Keratinocyte (primary cell): ENCODE data around the gene HBQ1. TPM values are rescaled to one million over a fixed set of nuclear protein-coding genes. Genes with fewer than 3 reads are reported as not detected.
"Not testable (repeated sequence)": the region's sequence is repeated elsewhere in the genome, so short reads cannot be mapped to it uniquely, and the experiment has no call there.

Experiments
- DNase-seq: peaks from one replicate; pipeline ENCODE4 v3.0.0-alpha.2; 2011; ENCODE audit warnings: low read depth, missing footprints, low spot score
- FAIRE-seq: peaks from 2 replicates; lab custom pipeline; 2011; peaks lifted over from hg19 to GRCh38; lab: Jason Lieb, UNC
- H2AFZ ChIP-seq: 2 replicates; pipeline ENCODE4 v1.6.0; 2012; ENCODE audit warnings: low read length, control low read depth, inconsistent platforms; ENCODE audit not compliant: control insufficient read depth
- H3K27ac ChIP-seq: 2 replicates; pipeline ENCODE4 v1.5.1; 2011; ENCODE audit warnings: low read length; ENCODE audit not compliant: control insufficient read depth, insufficient read depth
- H3K27me3 ChIP-seq: 3 replicates; pipeline ENCODE4 v1.6.0; 2011; ENCODE audit warnings: low read length; ENCODE audit not compliant: control insufficient read depth, insufficient read depth; ENCODE audit errors: extremely low read depth
- H3K36me3 ChIP-seq, 2 experiments: 2 replicates in 1 of 2; 3 replicates in 1 of 2; pipeline ENCODE4 v1.5.1; 2011; ENCODE audit warnings: low read length in 2 of 2, mild to moderate bottlenecking in 1 of 2; ENCODE audit not compliant: control insufficient read depth in 2 of 2, insufficient read depth in 2 of 2; ENCODE audit errors: extremely low read depth in 1 of 2
- H3K4me1 ChIP-seq: 3 replicates; pipeline ENCODE4 v1.5.1; 2011; ENCODE audit warnings: low read length; ENCODE audit not compliant: control insufficient read depth, insufficient read depth; ENCODE audit errors: extremely low read depth
- H3K4me2 ChIP-seq: 3 replicates; pipeline ENCODE4 v1.6.0; 2011; ENCODE audit warnings: low read depth, low read length; ENCODE audit not compliant: control insufficient read depth, insufficient read depth; ENCODE audit errors: extremely low read depth
- H3K4me3 ChIP-seq, 3 experiments: fragments of 200-600 bp in 1 of 3; sonication (generic) in 1 of 3; 2 replicates in 2 of 3; 3 replicates in 1 of 3; pipeline ENCODE4 v1.5.1; 2011 to 2016; ENCODE audit warnings: low read length in 3 of 3, mild to moderate bottlenecking in 3 of 3, control low read depth in 2 of 3, inconsistent platforms in 1 of 3, low read depth in 1 of 3, mixed read lengths in 1 of 3, mixed run types in 1 of 3, moderate library complexity in 1 of 3; ENCODE audit not compliant: control insufficient read depth in 2 of 3, insufficient read depth in 2 of 3; ENCODE audit errors: extremely low read depth in 1 of 3
- H3K79me2 ChIP-seq: 2 replicates; pipeline ENCODE4 v1.6.0; 2012; ENCODE audit warnings: low read length; ENCODE audit not compliant: control insufficient read depth, insufficient read depth
- H3K9ac ChIP-seq: 3 replicates; pipeline ENCODE4 v1.6.0; 2011; ENCODE audit warnings: low read length; ENCODE audit not compliant: control insufficient read depth, insufficient read depth; ENCODE audit errors: extremely low read depth
- H3K9me1 ChIP-seq: 3 replicates; pipeline ENCODE4 v1.6.0; 2011; ENCODE audit warnings: low read length; ENCODE audit not compliant: control insufficient read depth, insufficient read depth; ENCODE audit errors: extremely low read depth
- H3K9me3 ChIP-seq: 2 replicates; pipeline ENCODE4 v1.5.1; 2012; ENCODE audit warnings: low read depth, low read length; ENCODE audit not compliant: control insufficient read depth
- H4K20me1 ChIP-seq: 3 replicates; pipeline ENCODE4 v1.6.0; 2011; ENCODE audit warnings: low read length; ENCODE audit not compliant: control insufficient read depth, insufficient read depth; ENCODE audit errors: extremely low read depth
- EZH2 ChIP-seq: IDR thresholded peaks from one replicate; pipeline ENCODE4 v1.6.1; 2012; ENCODE audit warnings: inconsistent platforms, mild to moderate bottlenecking, low read length, moderate library complexity
- dilution Hi-C: fragments of 300-500 bp; cut with MboI; formaldehyde crosslinking; loops from one replicate; pipeline ENCODE4 v1.7.0; 2020; ENCODE audit warnings: low sequenced_read_pairs; ENCODE audit not compliant: extremely low pct_ligation_motif_present
- polyA plus RNA-seq, 5 experiments: library from polyadenylated mRNA; depleted of rRNA in 3 of 5; stranded (reverse) in 3 of 5; stranded (forward) in 1 of 5; unstranded in 1 of 5; fragments of >200 nt; gene quantifications; 1 replicate in 1 of 5; 2 replicates in 3 of 5; 3 replicates in 1 of 5; pipeline versions ENCODE4 v1.2.1 to v1.2.3, GENCODE V29; 2011 to 2012; ENCODE audit warnings: missing spikeins in 2 of 5, low read depth in 1 of 5, low replicate concordance in 1 of 5
- TF ChIP-seq, protein P1 (sequence below), 3 experiments: IDR thresholded peaks in 1 of 3; conservative IDR thresholded peaks in 1 of 3; optimal IDR thresholded peaks in 1 of 3; 2 replicates in 2 of 3; 3 replicates in 1 of 3; pipeline versions ENCODE3 to v1.5.1; 2011; ENCODE audit warnings: low read length in 3 of 3, mild to moderate bottlenecking in 3 of 3, moderate library complexity in 2 of 3, control low read depth in 1 of 3, inconsistent platforms in 1 of 3; ENCODE audit not compliant: insufficient read depth in 2 of 3; ENCODE audit errors: extremely low read depth in 1 of 3

HBQ1 gene
- polyA plus RNA-seq, 1 donor (not counting 4 experiments of a cell fraction or from before 2014, with no cell fraction given), result 0.13 TPM

DNA sequence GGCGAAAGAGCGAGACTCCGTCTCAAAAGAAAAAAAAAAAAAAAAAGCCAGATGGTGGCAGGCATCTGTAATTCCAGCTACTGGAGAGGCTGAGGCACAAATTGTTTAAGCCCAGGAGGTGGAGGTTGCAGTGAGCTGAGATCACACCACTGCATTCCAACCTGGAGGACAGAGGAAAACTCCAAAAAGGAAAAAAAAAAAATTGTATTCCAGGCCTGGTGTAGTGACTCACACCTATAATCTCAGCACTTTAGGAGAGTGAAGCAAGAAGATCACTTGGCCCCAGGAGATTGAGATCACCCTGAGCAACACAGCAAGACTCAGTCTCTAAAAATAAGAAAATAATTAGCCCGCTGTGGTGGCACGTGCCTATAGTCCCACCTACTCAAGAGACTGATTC, 20.1 kb downstream of the HBQ1 start:
- FAIRE-seq, result no peak
- Histone ChIP-seq H3K4me3 (no peak overlapping the region), H3K27me3 (no peaks in the 10 kb centered on the region), H4K20me1 (no peaks in the 10 kb centered on the region), H3K4me1 (no peaks in the 10 kb centered on the region), H3K9ac (no peak overlapping the region), H3K27ac (no peak overlapping the region), H3K36me3 (peaks cover 21 to 25% of the 10 kb centered on the region in 2 experiments), H3K4me2 (no peak overlapping the region), H2AFZ (no peak overlapping the region), H3K9me3 (no peaks in the 10 kb centered on the region), H3K79me2 (peaks cover 8% of the 10 kb centered on the region), H3K9me1 (no peaks in the 10 kb centered on the region)
- no peak for DNase-seq
- TF ChIP-seq, protein P1, sequence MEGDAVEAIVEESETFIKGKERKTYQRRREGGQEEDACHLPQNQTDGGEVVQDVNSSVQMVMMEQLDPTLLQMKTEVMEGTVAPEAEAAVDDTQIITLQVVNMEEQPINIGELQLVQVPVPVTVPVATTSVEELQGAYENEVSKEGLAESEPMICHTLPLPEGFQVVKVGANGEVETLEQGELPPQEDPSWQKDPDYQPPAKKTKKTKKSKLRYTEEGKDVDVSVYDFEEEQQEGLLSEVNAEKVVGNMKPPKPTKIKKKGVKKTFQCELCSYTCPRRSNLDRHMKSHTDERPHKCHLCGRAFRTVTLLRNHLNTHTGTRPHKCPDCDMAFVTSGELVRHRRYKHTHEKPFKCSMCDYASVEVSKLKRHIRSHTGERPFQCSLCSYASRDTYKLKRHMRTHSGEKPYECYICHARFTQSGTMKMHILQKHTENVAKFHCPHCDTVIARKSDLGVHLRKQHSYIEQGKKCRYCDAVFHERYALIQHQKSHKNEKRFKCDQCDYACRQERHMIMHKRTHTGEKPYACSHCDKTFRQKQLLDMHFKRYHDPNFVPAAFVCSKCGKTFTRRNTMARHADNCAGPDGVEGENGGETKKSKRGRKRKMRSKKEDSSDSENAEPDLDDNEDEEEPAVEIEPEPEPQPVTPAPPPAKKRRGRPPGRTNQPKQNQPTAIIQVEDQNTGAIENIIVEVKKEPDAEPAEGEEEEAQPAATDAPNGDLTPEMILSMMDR (optimal IDR thresholded peaks at IDR 0.05 in 1 of 3, IDR thresholded peaks at IDR 0.05 in 1 of 3, conservative IDR thresholded peaks at IDR 0.05 in 1 of 3; ENCODE audit: extremely low read depth in 1 of 3, insufficient read depth in 2 of 3, low read length in 3 of 3), result no peak
- TF ChIP-seq EZH2, result no peak
- dilution Hi-C loops, result no loop called here

DNA sequence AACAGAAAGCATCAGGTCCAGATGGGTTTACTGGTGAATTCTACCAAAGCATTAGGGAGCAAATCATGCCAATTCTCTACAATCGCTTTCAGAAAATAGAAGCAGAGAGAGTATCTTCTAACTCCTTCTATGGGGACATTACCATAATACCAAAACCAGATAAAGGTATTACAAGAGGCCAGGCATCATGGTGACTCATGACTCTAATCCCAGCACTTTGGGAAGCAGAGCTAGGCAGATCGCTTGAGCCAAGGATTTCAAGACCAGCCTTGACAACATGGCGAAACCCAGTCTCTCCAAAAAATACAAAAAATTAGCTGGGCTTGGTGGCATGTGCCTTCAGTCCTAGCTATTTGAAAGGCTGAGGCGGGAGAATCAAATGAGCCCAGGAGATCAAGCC, 23.0 kb downstream of the HBQ1 start:
- Histone ChIP-seq H3K4me3 (no peak overlapping the region), H4K20me1 (no peaks in the 10 kb centered on the region), H3K36me3 (peaks cover 24 to 32% of the 10 kb centered on the region in 2 experiments), H3K9ac (no peak overlapping the region), H3K27me3 (no peaks in the 10 kb centered on the region), H3K4me2 (no peak overlapping the region), H3K79me2 (peaks cover 8% of the 10 kb centered on the region), H3K9me1 (no peaks in the 10 kb centered on the region), H3K9me3 (no peaks in the 10 kb centered on the region), H3K4me1 (no peaks in the 10 kb centered on the region), H3K27ac (no peak overlapping the region), H2AFZ (no peak overlapping the region)
- TF ChIP-seq EZH2, result no peak
- dilution Hi-C loops, result no loop called here
- DNase-seq, result no peak
- no peak for FAIRE-seq

DNA sequence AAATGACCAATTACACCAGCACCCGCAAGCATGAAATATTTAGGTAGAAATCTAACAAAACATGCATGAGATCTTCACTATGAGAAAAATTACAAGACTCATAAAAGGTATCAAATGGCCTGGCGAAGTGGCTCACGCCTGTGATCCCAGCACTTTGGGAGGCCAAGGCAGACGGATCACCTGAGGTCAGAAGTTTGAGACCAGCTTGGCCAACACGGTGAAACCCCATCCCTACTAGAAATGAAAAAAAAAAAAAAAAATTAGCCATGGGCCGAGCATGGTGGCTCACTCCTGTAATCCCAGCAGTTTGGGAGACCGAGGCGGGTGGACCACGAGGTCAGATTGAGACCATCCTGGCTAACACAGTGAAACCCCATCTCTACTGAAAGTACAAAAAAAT, 23.8 kb downstream of the HBQ1 start:
- H3K4me2 ChIP-seq, dilution Hi-C loops, H3K79me2 ChIP-seq, H3K27me3 ChIP-seq, H3K27ac ChIP-seq, DNase-seq, H3K9me1 ChIP-seq, FAIRE-seq, H2AFZ ChIP-seq, H4K20me1 ChIP-seq, H3K4me1 ChIP-seq, H3K9ac ChIP-seq, H3K4me3 ChIP-seq, H3K9me3 ChIP-seq: not testable (repeated sequence)
- peaks cover 21 to 24% of the 10 kb centered on the region in 2 experiments for H3K36me3 ChIP-seq

DNA sequence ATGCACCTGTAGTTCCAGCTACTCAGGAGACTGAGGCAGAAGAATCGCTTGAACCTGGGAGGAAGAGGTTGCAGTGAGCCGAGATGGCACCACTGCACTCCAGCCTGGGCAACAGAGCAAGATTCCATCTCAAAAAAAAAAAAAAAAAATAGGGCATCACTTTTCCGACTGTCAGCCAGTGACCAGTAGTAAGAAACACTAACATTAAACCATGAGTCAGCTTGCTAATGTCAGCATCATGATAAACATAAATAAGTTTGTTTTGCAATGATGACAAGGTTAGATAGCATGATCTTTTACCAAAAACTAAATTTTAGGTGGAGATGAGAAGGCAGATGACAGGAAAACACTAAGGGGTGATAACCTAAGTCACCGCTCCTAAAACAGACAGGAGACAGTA, 29.1 kb downstream of the HBQ1 start:
- Histone ChIP-seq H3K36me3 (peaks cover 22 to 45% of the 10 kb centered on the region in 2 experiments), H3K79me2 (peaks cover 45% of the 10 kb centered on the region), H4K20me1 (peaks cover 22% of the 10 kb centered on the region)
- H3K4me2 ChIP-seq, H3K9me1 ChIP-seq, H3K27ac ChIP-seq, H3K27me3 ChIP-seq, dilution Hi-C loops, FAIRE-seq, H3K4me1 ChIP-seq, H3K9me3 ChIP-seq, DNase-seq, H3K9ac ChIP-seq, H2AFZ ChIP-seq, H3K4me3 ChIP-seq: not testable (repeated sequence)
